SK-N-MC (cell line): ENCODE measurements around the gene DOCK4.

Experiments
- DNase-seq: peaks from one replicate; pipeline ENCODE4 v3.0.0-alpha.2; 2011; ENCODE audit warnings: low read depth, low spot score
- H3K27ac ChIP-seq: fragments of 200-600 bp; sonication (generic); 2 replicates; pipeline ENCODE4 v1.5.1; 2016; ENCODE audit warnings: mixed run types
- H3K36me3 ChIP-seq: fragments of 200-600 bp; sonication (generic); 2 replicates; pipeline ENCODE4 v1.6.1; 2017; ENCODE audit warnings: antibody characterized with exemption, low read length, mixed read lengths; ENCODE audit not compliant: insufficient read depth
- H3K4me3 ChIP-seq: fragments of 200-600 bp; sonication (generic); 2 replicates; pipeline ENCODE4 v1.5.1; 2016
- H3K9ac ChIP-seq: fragments of 200-600 bp; sonication (generic); 2 replicates; pipeline ENCODE4 v1.8.0; 2017; ENCODE audit warnings: mixed run types, mixed read lengths; ENCODE audit not compliant: insufficient read length
- H3K9me3 ChIP-seq: fragments of 200-600 bp; sonication (generic); 2 replicates; pipeline ENCODE4 v1.6.1; 2017; ENCODE audit warnings: low read depth, mild to moderate bottlenecking, antibody characterized with exemption, low read length, moderate library complexity, mixed read lengths
- EZH2 ChIP-seq: fragments of 200-600 bp; sonication (generic); IDR thresholded peaks from one replicate; pipeline ENCODE4 v1.6.1; 2017; ENCODE audit warnings: antibody characterized with exemption
- FOXP2 ChIP-seq: optimal IDR thresholded peaks from 2 replicates; pipeline ENCODE3; 2011; ENCODE audit warnings: mild to moderate bottlenecking, moderate library complexity; ENCODE audit not compliant: insufficient read depth; ENCODE audit errors: extremely low read length, control extremely low read depth
- POLR2AphosphoS5 ChIP-seq: IDR thresholded peaks from 2 replicates; pipeline ENCODE4 v1.6.1; 2012; ENCODE audit warnings: mild to moderate bottlenecking, low read depth, low read length, borderline replicate concordance

DOCK4 gene

GRCh38 chr7:112248598-112248997 lies 42.4 kb upstream of the DOCK4 start:
- Histone ChIP-seq H3K9ac (no peak overlapping the region), H3K4me3 (no peak overlapping the region), H3K9me3 (no peaks in the 10 kb centered on the region), H3K27ac (no peak overlapping the region), H3K36me3 (no peaks in the 10 kb centered on the region)
- no peak for DNase-seq
- TF ChIP-seq EZH2 (no peak), FOXP2 (no peak), POLR2AphosphoS5 (no peak)

- H3K36me3 ChIP-seq = no peaks in the 10 kb centered on the region
- TF ChIP-seq FOXP2 (no peak), POLR2AphosphoS5 (no peak)
- no peak overlapping the region for H3K9ac ChIP-seq
- DNase-seq = no peak
- H3K4me3 ChIP-seq = no peak overlapping the region
- H3K9me3 ChIP-seq = no peaks in the 10 kb centered on the region
- H3K27ac ChIP-seq = no peak overlapping the region
Observed at GRCh38 chr7:112238852-112239610, 32.8 kb upstream of the DOCK4 start.

DNA sequence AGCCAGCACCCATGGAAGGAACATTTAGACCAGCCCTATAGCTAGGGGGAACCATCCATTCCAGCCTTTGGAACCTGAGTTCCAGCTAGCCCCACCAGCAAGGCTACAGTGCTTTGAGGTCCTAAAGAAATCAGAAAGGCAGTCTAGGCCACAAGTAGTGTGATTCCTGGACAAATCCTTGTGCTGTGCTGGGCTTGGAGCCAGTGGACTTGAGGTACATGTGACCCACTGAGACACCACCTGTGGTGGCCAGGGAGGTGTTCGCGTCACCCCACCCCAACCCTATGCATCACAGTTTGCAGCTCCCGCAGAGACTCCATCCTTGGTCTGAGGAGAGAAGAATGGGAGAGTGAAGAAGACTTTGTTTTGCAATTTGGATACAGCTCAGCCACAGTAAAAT lies 32.1 kb upstream of the DOCK4 start:
- DNase-seq = no peak
- TF ChIP-seq EZH2 (no peak), FOXP2 (no peak), POLR2AphosphoS5 (no peak)
- no peaks in the 10 kb centered on the region for H3K9me3 ChIP-seq
- H3K36me3 ChIP-seq = no peaks in the 10 kb centered on the region
- H3K27ac ChIP-seq = no peak overlapping the region
- H3K9ac ChIP-seq = no peak overlapping the region
- no peak overlapping the region for H3K4me3 ChIP-seq

- Histone ChIP-seq H3K27ac (no peak overlapping the region), H3K4me3 (no peak overlapping the region), H3K9me3 (no peaks in the 10 kb centered on the region), H3K36me3 (no peaks in the 10 kb centered on the region), H3K9ac (no peak overlapping the region)
- no peak for DNase-seq
- no peak for TF ChIP-seq FOXP2
- no peak for TF ChIP-seq EZH2
- TF ChIP-seq POLR2AphosphoS5 = no peak
Observed at GRCh38 chr7:112236597-112236996, 30.4 kb upstream of the DOCK4 start.

GRCh38 chr7:112234147-112234546 lies 27.9 kb upstream of the DOCK4 start:
- H3K4me3 ChIP-seq = no peak overlapping the region
- H3K27ac ChIP-seq = no peak overlapping the region
- H3K36me3 ChIP-seq = no peaks in the 10 kb centered on the region
- DNase-seq = no peak
- H3K9ac ChIP-seq = no peak overlapping the region
- no peak for TF ChIP-seq POLR2AphosphoS5
- no peak for TF ChIP-seq FOXP2
- TF ChIP-seq EZH2 = no peak
- no peaks in the 10 kb centered on the region for H3K9me3 ChIP-seq

GRCh38 chr7:112233048-112233697 lies 27.0 kb upstream of the DOCK4 start:
- H3K9me3 ChIP-seq = no peaks in the 10 kb centered on the region
- no peak overlapping the region for H3K27ac ChIP-seq
- no peak overlapping the region for H3K4me3 ChIP-seq
- no peak for DNase-seq
- TF ChIP-seq POLR2AphosphoS5 = no peak
- no peak for TF ChIP-seq EZH2
- no peak for TF ChIP-seq FOXP2
- no peak overlapping the region for H3K9ac ChIP-seq
- H3K36me3 ChIP-seq = no peaks in the 10 kb centered on the region

DNA sequence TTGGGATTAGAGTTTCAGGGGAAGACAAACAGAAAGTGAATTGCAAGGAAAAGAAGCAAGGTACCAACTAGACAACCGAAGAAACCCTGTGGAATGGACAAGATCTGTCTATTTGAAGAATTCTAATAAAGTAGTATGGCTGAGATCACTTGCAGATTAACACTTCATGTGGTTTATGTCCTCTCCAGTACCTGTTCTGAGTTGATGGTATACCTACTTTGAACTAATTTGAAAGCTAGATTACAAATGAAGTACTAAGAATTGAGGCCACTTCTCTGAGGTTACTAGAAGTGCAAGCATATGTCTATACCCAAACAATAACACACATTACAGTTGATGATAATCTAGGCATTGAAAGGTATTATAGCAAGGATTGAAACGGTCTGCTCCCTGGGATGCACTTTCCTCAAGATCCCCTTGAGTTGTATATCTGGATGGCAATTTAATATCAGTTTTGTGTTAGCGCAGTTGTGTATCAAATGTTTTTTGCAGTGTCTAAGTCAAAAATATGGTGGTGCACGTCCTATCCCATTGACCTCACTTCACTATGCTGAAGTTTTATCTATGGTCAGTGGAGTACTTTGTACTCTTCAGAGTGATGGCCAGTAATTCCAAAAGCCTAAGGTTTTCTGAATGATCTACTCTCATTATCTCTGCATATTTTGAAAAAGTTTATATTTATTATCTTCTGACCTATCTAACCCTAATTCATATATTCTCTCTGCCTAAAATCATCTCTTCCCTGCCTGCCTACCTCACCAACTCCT lies 26.2 kb upstream of the DOCK4 start:
- Histone ChIP-seq H3K9ac (no peak overlapping the region), H3K9me3 (no peaks in the 10 kb centered on the region), H3K36me3 (no peaks in the 10 kb centered on the region), H3K4me3 (no peak overlapping the region), H3K27ac (no peak overlapping the region)
- no peak for DNase-seq
- TF ChIP-seq POLR2AphosphoS5 (no peak), FOXP2 (no peak), EZH2 (no peak)

DNA sequence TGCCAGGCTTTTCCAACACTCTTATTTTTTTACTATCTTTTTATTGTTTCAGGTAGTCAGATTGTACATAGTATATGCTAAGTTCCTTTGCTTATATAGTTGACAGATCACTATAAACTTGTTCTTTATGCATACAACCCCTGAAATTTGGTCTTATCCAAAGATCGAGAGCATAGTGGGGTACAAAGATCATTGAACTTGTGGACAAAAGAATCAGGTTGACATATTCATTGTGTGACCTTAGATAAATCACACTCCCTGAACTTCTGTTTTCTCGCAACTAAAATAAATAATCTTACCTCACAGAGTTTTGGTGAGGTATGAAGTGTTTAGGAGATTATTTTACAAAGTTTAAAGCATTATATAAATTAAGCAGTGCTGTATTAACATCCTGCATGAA lies 22.4 kb upstream of the DOCK4 start:
- TF ChIP-seq FOXP2 (no peak), EZH2 (no peak), POLR2AphosphoS5 (no peak)
- Histone ChIP-seq H3K4me3 (no peak overlapping the region), H3K36me3 (no peaks in the 10 kb centered on the region), H3K27ac (no peak overlapping the region), H3K9me3 (no peaks in the 10 kb centered on the region), H3K9ac (no peak overlapping the region)
- DNase-seq = no peak
